ENCODE data around the gene TUSC2. TPM values are rescaled to one million over a fixed set of nuclear protein-coding genes. Genes with fewer than 3 reads are reported as not detected.

TUSC2 gene
- total and polyA plus RNA-seq, 2 of the 13 experiments (the other 11 are each of a cell fraction or from before 2014, with no cell fraction given), result 36.7 to 39.1 TPM

GRCh38 chr3:50324351-50325112 lies 3.5 kb downstream of the TUSC2 start (continued):
- TF ChIP-seq SMAD3 (CRISPR knock-in tag; IDR thresholded peaks at IDR 0.05) (peak; percentile 76), CHD4 (IDR thresholded peaks at IDR 0.05; ENCODE audit: borderline replicate concordance, low read length) (no peak), ZNF678 (CRISPR knock-in tag; IDR thresholded peaks at IDR 0.05) (no peak), ZNF556 (CRISPR knock-in tag; IDR thresholded peaks at IDR 0.05; ENCODE audit: borderline replicate concordance) (0 out of 2 replicates have a peak, but pooled peaks have one; percentile 45), MEF2D (CRISPR knock-in tag; IDR thresholded peaks at IDR 0.05) (no peak), ZBTB1 (CRISPR knock-in tag; IDR thresholded peaks at IDR 0.05; ENCODE audit: borderline replicate concordance) (no peak), XRCC5 (optimal IDR thresholded peaks at IDR 0.05; ENCODE audit: low read length) (peak; percentile 88), ZNF574 (CRISPR knock-in tag; IDR thresholded peaks at IDR 0.05) (peak; percentile 90), DR1 (CRISPR knock-in tag; IDR thresholded peaks at IDR 0.05) (no peak), AHR (CRISPR knock-in tag; IDR thresholded peaks at IDR 0.05) (no peak), ERF (CRISPR knock-in tag; IDR thresholded peaks at IDR 0.05) (peak; percentile 39; the same call in 1 of the 2 replicates), ZNF670 (CRISPR knock-in tag; IDR thresholded peaks at IDR 0.05; ENCODE audit: borderline replicate concordance) (no peak), ZSCAN25 (CRISPR knock-in tag; IDR thresholded peaks at IDR 0.05) (0 out of 2 replicates have a peak, but pooled peaks have one; percentile 24), HIVEP1 (CRISPR knock-in tag; IDR thresholded peaks at IDR 0.05) (peak; percentile 25), ZNF326 (CRISPR knock-in tag; IDR thresholded peaks at IDR 0.05; ENCODE audit: borderline replicate concordance) (no peak), PHF8 (CRISPR knock-in tag; IDR thresholded peaks at IDR 0.05) (peak; percentile 33; the same call in 1 of the 2 replicates), BRD4 (CRISPR knock-in tag; IDR thresholded peaks at IDR 0.05) (no peak), BRCA1 (CRISPR knock-in tag; IDR thresholded peaks at IDR 0.05) (no peak), MIER2 (CRISPR knock-in tag; IDR thresholded peaks at IDR 0.05) (no peak), ZNF614 (CRISPR knock-in tag; IDR thresholded peaks at IDR 0.05; ENCODE audit: borderline replicate concordance) (0 out of 2 replicates have a peak, but pooled peaks have one; percentile 38), KAT7 (CRISPR knock-in tag; IDR thresholded peaks at IDR 0.05; ENCODE audit: borderline replicate concordance) (no peak)
- TF ChIP-seq, protein P1, sequence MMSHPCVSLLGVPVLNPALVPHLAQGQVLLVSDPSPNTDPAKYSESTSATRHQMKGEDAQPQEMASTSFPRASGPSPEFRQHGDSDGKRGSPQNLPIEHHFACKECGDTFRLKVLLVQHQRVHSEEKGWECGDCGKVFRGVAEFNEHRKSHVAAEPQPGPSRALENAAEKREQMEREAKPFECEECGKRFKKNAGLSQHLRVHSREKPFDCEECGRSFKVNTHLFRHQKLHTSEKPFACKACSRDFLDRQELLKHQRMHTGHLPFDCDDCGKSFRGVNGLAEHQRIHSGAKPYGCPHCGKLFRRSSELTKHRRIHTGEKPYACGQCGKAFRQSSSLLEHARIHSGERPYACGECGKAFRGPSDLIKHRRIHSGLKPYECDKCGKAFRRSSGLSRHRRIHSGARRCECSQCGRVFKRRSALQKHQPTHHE (CRISPR knock-in tag; IDR thresholded peaks at IDR 0.05; ENCODE audit: borderline replicate concordance), result no peak
- TF ChIP-seq, protein P2, sequence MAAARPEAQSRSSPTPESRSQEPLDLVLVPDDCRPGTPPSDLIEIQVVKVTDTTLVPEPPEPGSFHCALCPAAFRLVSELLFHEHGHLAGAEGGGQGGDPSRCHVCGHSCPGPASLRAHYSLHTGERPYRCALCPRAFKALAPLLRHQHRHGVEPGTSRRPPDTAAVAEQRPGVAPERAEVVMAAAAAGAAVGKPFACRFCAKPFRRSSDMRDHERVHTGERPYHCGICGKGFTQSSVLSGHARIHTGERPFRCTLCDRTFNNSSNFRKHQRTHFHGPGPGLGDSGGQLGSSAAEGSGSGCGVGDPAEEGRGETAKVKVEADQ (CRISPR knock-in tag; IDR thresholded peaks at IDR 0.05; ENCODE audit: borderline replicate concordance), result no peak
- TF ChIP-seq, protein P3, sequence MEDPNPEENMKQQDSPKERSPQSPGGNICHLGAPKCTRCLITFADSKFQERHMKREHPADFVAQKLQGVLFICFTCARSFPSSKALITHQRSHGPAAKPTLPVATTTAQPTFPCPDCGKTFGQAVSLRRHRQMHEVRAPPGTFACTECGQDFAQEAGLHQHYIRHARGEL (CRISPR knock-in tag; IDR thresholded peaks at IDR 0.05), result no peak
- TF ChIP-seq, protein P4, sequence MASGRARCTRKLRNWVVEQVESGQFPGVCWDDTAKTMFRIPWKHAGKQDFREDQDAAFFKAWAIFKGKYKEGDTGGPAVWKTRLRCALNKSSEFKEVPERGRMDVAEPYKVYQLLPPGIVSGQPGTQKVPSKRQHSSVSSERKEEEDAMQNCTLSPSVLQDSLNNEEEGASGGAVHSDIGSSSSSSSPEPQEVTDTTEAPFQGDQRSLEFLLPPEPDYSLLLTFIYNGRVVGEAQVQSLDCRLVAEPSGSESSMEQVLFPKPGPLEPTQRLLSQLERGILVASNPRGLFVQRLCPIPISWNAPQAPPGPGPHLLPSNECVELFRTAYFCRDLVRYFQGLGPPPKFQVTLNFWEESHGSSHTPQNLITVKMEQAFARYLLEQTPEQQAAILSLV (CRISPR knock-in tag; IDR thresholded peaks at IDR 0.05; ENCODE audit: borderline replicate concordance), result no peak

All from HepG2 (cell line).